Measurements from ENCODE around the gene ARHGAP40. TPM values are rescaled to one million over a fixed set of nuclear protein-coding genes. Genes with fewer than 3 reads are reported as not detected.

The ARHGAP40 gene
- total and polyA plus RNA-seq, 2 of the 13 experiments (the other 11 are each of a cell fraction or from before 2014, with no cell fraction given), result 0.75 to 2.1 TPM

GRCh38 chr20:38604873-38605303, 3.3 kb downstream of the ARHGAP40 start (continued):
- TF ChIP-seq ZBTB7A (CRISPR knock-in tag; IDR thresholded peaks at IDR 0.05), result no peak
- TF ChIP-seq NR2C2 (CRISPR knock-in tag; IDR thresholded peaks at IDR 0.05; ENCODE audit: borderline replicate concordance), result peak; percentile 81
- no peak for TF ChIP-seq ZBTB44 (CRISPR knock-in tag; IDR thresholded peaks at IDR 0.05)
- TF ChIP-seq ATF1 (CRISPR knock-in tag; IDR thresholded peaks at IDR 0.05), result peak; percentile 76; the same call in 1 of the 2 replicates
- TF ChIP-seq GTF2F1 (IDR thresholded peaks at IDR 0.05; ENCODE audit: low read length), result no peak
- peak; percentile 92; the same call in 1 of the 2 replicates for TF ChIP-seq ZFP36L1 (CRISPR knock-in tag; IDR thresholded peaks at IDR 0.05)
- TF ChIP-seq, protein P1, sequence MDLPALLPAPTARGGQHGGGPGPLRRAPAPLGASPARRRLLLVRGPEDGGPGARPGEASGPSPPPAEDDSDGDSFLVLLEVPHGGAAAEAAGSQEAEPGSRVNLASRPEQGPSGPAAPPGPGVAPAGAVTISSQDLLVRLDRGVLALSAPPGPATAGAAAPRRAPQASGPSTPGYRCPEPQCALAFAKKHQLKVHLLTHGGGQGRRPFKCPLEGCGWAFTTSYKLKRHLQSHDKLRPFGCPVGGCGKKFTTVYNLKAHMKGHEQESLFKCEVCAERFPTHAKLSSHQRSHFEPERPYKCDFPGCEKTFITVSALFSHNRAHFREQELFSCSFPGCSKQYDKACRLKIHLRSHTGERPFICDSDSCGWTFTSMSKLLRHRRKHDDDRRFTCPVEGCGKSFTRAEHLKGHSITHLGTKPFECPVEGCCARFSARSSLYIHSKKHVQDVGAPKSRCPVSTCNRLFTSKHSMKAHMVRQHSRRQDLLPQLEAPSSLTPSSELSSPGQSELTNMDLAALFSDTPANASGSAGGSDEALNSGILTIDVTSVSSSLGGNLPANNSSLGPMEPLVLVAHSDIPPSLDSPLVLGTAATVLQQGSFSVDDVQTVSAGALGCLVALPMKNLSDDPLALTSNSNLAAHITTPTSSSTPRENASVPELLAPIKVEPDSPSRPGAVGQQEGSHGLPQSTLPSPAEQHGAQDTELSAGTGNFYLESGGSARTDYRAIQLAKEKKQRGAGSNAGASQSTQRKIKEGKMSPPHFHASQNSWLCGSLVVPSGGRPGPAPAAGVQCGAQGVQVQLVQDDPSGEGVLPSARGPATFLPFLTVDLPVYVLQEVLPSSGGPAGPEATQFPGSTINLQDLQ (CRISPR knock-in tag; IDR thresholded peaks at IDR 0.05), result no peak
- TF ChIP-seq POLR2AphosphoS5 (IDR thresholded peaks at IDR 0.05; ENCODE audit: low read depth, low read length), result no peak
- TF ChIP-seq ZNF263 (CRISPR knock-in tag; IDR thresholded peaks at IDR 0.05), result no peak
- peak; percentile 69; the same call in 1 of the 2 replicates for TF ChIP-seq ZNF232 (CRISPR knock-in tag; IDR thresholded peaks at IDR 0.05; ENCODE audit: borderline replicate concordance)
- TF ChIP-seq ZNF747 (CRISPR knock-in tag; IDR thresholded peaks at IDR 0.05; ENCODE audit: borderline replicate concordance), result no peak
- TF ChIP-seq SRSF1 (optimal IDR thresholded peaks at IDR 0.05; ENCODE audit: low read depth, low read length), result no peak
- TF ChIP-seq ZNF761 (CRISPR knock-in tag; conservative IDR thresholded peaks at IDR 0.05), result peak; percentile 75; the same call in 1 of the 2 replicates
- peak; percentile 93 for TF ChIP-seq SKI (IDR thresholded peaks at IDR 0.05; ENCODE audit: partially characterized antibody)
- TF ChIP-seq ZNF382 (CRISPR knock-in tag; IDR thresholded peaks at IDR 0.05; ENCODE audit: borderline replicate concordance), result no peak
- TF ChIP-seq RERE (CRISPR knock-in tag; IDR thresholded peaks at IDR 0.05; ENCODE audit: low read depth), result peak; percentile 96
- TF ChIP-seq HDAC2 (CRISPR knock-in tag; IDR thresholded peaks at IDR 0.05), result peak; percentile 97
- no peak for TF ChIP-seq ZEB1 (IDR thresholded peaks at IDR 0.05; ENCODE audit: insufficient replicate concordance, low read depth)
- TF ChIP-seq XRCC5 (optimal IDR thresholded peaks at IDR 0.05; ENCODE audit: low read length), result peak; percentile 89
- TF ChIP-seq NFE2L2 (IDR thresholded peaks at IDR 0.05; ENCODE audit: low read length), result no peak
